ENCODE measurements around the gene ADAMTS12.

The ADAMTS12 gene

GRCh38 chr5:33696411-33696810, 195.4 kb downstream of the ADAMTS12 start:
- no peak for DNase-seq

GRCh38 chr5:33692980-33693379, 198.8 kb downstream of the ADAMTS12 start:
- no peak for DNase-seq

- no peak for DNase-seq
Observed at GRCh38 chr5:33691856-33692255, 199.9 kb downstream of the ADAMTS12 start.

- no peak for DNase-seq
Observed at GRCh38 chr5:33690374-33691135, 201.2 kb downstream of the ADAMTS12 start.

GRCh38 chr5:33688526-33688925, 203.3 kb downstream of the ADAMTS12 start:
- no peak for DNase-seq

- DNase-seq: no peak
Observed at GRCh38 chr5:33688066-33688465, 203.7 kb downstream of the ADAMTS12 start.

GRCh38 chr5:33685873-33686755, 205.7 kb downstream of the ADAMTS12 start:
- no peak for DNase-seq

GRCh38 chr5:33684496-33685159, 207.2 kb downstream of the ADAMTS12 start:
- DNase-seq: no peak

GRCh38 chr5:33679791-33680190, 212.0 kb downstream of the ADAMTS12 start:
- no peak for DNase-seq

GRCh38 chr5:33675958-33676464, 215.8 kb downstream of the ADAMTS12 start:
- DNase-seq: no peak

- no peak for DNase-seq
Observed at GRCh38 chr5:33671700-33672291, 220.0 kb downstream of the ADAMTS12 start.

GRCh38 chr5:33662722-33663427, 228.9 kb downstream of the ADAMTS12 start:
- no peak for DNase-seq

- no peak for DNase-seq
Observed at GRCh38 chr5:33659526-33660169, 232.1 kb downstream of the ADAMTS12 start.

- no peak for DNase-seq
Observed at GRCh38 chr5:33657804-33658440, 233.9 kb downstream of the ADAMTS12 start.

GRCh38 chr5:33657176-33657575, 234.6 kb downstream of the ADAMTS12 start:
- DNase-seq: no peak

- no peak for DNase-seq
Observed at GRCh38 chr5:33650911-33651310, 240.9 kb downstream of the ADAMTS12 start.

GRCh38 chr5:33649549-33650482, 242.0 kb downstream of the ADAMTS12 start:
- no peak for DNase-seq

GRCh38 chr5:33641744-33642505, 249.9 kb downstream of the ADAMTS12 start:
- DNase-seq: no peak

GRCh38 chr5:33639474-33639873, 252.3 kb downstream of the ADAMTS12 start:
- DNase-seq: no peak

Data from NCI-H2171 (cell line).